ENCODE results near the gene POLDIP3.

DNA sequence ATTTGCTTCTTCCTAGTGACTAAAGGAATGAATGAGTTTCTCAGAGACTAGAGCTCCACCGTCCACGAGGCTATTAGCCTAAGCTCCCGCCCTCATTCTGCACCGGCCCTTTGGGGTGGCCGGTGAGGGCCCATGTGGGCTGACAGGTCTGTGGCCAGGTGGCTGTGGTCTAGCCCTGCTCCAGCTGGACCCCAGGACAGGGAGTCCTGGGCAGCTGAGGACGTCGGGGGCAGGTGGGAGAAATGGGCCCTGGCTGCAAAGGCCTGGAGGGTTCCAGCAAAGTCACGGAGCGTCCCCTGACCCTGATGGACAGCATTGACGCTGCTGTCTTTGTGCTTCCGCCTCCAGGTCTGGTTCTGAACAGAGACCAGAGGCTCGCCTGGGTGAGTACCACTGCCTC, 48.7 kb downstream of the POLDIP3 start:
- TF ChIP-seq, protein P1, sequence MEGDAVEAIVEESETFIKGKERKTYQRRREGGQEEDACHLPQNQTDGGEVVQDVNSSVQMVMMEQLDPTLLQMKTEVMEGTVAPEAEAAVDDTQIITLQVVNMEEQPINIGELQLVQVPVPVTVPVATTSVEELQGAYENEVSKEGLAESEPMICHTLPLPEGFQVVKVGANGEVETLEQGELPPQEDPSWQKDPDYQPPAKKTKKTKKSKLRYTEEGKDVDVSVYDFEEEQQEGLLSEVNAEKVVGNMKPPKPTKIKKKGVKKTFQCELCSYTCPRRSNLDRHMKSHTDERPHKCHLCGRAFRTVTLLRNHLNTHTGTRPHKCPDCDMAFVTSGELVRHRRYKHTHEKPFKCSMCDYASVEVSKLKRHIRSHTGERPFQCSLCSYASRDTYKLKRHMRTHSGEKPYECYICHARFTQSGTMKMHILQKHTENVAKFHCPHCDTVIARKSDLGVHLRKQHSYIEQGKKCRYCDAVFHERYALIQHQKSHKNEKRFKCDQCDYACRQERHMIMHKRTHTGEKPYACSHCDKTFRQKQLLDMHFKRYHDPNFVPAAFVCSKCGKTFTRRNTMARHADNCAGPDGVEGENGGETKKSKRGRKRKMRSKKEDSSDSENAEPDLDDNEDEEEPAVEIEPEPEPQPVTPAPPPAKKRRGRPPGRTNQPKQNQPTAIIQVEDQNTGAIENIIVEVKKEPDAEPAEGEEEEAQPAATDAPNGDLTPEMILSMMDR (IDR thresholded peaks at IDR 0.05; ENCODE audit: low read length): no peak
- TF ChIP-seq EZH2 (optimal IDR thresholded peaks at IDR 0.05; ENCODE audit: low read depth, low read length) (no peak), EZH2phosphoT487 (IDR thresholded peaks at IDR 0.05; ENCODE audit: low read length) (no peak)

Measured in MM.1S (cell line).